ENCODE results near the gene KPNA2.
"Not testable (repeated sequence)": the region's sequence is repeated elsewhere in the genome, so short reads cannot be mapped to it uniquely, and the experiment has no call there.

KPNA2 gene

GRCh38 chr17:68047153-68047846 lies 11.8 kb downstream of the KPNA2 start:
- no peak overlapping the region for H3K4me3 ChIP-seq (ENCODE audit: low read length)
- TF ChIP-seq CTCF (conservative IDR thresholded peaks at IDR 0.05; ENCODE audit: low read depth, low read length) = no peak
- no peak for DNase-seq (ENCODE audit: low read depth)

- H3K4me3 ChIP-seq (ENCODE audit: low read length); DNase-seq (ENCODE audit: low read depth): not testable (repeated sequence)
Observed at GRCh38 chr17:68047890-68048542, 12.5 kb downstream of the KPNA2 start.

- H3K4me3 ChIP-seq (ENCODE audit: low read length) = no peak overlapping the region
- DNase-seq (ENCODE audit: low read depth) = no peak
- TF ChIP-seq CTCF (conservative IDR thresholded peaks at IDR 0.05; ENCODE audit: low read depth, low read length) = no peak
Observed at GRCh38 chr17:68048996-68049395, 13.5 kb downstream of the KPNA2 start.

GRCh38 chr17:68049812-68050437 lies 14.4 kb downstream of the KPNA2 start:
- not testable (repeated sequence) for DNase-seq (ENCODE audit: low read depth); H3K4me3 ChIP-seq (ENCODE audit: low read length)

- not testable (repeated sequence) for DNase-seq (ENCODE audit: low read depth); H3K4me3 ChIP-seq (ENCODE audit: low read length)
Observed at GRCh38 chr17:68051321-68052312, 16.1 kb downstream of the KPNA2 start.

GRCh38 chr17:68052810-68053209 lies 17.3 kb downstream of the KPNA2 start:
- no peak for DNase-seq (ENCODE audit: low read depth)
- no peak overlapping the region for H3K4me3 ChIP-seq (ENCODE audit: low read length)

GRCh38 chr17:68053231-68054013 lies 17.9 kb downstream of the KPNA2 start:
- TF ChIP-seq CTCF (conservative IDR thresholded peaks at IDR 0.05; ENCODE audit: low read depth, low read length) = no peak
- H3K4me3 ChIP-seq (ENCODE audit: low read length) = no peak overlapping the region
- DNase-seq (ENCODE audit: low read depth) = no peak

More at GRCh38 chr17:68052810-68053209, 17.3 kb downstream of the KPNA2 start:
- no peak for TF ChIP-seq CTCF (conservative IDR thresholded peaks at IDR 0.05; ENCODE audit: low read depth, low read length)

Data from retinal pigment epithelial cell (primary cell).